Spinal cord (tissue), 10 donors: ENCODE results near the gene NKRF. TPM values are rescaled to one million over a fixed set of nuclear protein-coding genes. Genes with fewer than 3 reads are reported as not detected.
"Not testable (repeated sequence)": the region's sequence is repeated elsewhere in the genome, so short reads cannot be mapped to it uniquely, and the experiment has no call there.

ENCODE experiments used
- DNase-seq, 6 donors: peaks; one replicate each; pipeline versions ENCODE4 v3.0.0 to v3.0.0-alpha.2; 2013 to 2015; ENCODE audit warnings: low spot score in 6 of 6, low read depth in 4 of 6
- H3K27ac ChIP-seq: one replicate; pipeline ENCODE4 v1.5.1; 2013; ENCODE audit warnings: low read depth, low read length, control low read depth
- H3K27me3 ChIP-seq: one replicate; pipeline ENCODE4 v1.6.1; 2013; ENCODE audit warnings: low read length; ENCODE audit not compliant: control insufficient read depth, insufficient read depth
- H3K36me3 ChIP-seq: one replicate; pipeline ENCODE4 v1.6.1; 2013; ENCODE audit warnings: low read length; ENCODE audit not compliant: control insufficient read depth, insufficient read depth
- H3K4me1 ChIP-seq: one replicate; pipeline ENCODE4 v1.6.1; 2013; ENCODE audit warnings: low read length; ENCODE audit not compliant: control insufficient read depth, insufficient read depth
- H3K4me3 ChIP-seq: one replicate; pipeline ENCODE4 v1.5.1; 2013; ENCODE audit warnings: low read depth, low read length, control low read depth
- H3K9me3 ChIP-seq: one replicate; pipeline ENCODE4 v1.6.1; 2013; ENCODE audit warnings: low read length; ENCODE audit not compliant: control insufficient read depth, insufficient read depth
- WGBS: methylation state at CpG from one replicate; pipeline ENCODE4 v1.1.5; 2013; ENCODE audit warnings: missing lambda C conversion rate; ENCODE audit not compliant: insufficient coverage; 5-methylcytosine and 5-hydroxymethylcytosine counted together
- polyA plus RNA-seq, 2 donors: library from polyadenylated mRNA; unstranded; fragments of 120-200 nt; gene quantifications; one replicate each; pipeline ENCODE4 v1.2.1, GENCODE V29; 2013; ENCODE audit not compliant: insufficient read length in 2 of 2
- total RNA-seq, 2 donors: library from RNA; depleted of rRNA in 1 of 2; stranded (reverse); fragments of 120-200 nt in 1 of 2; fragments of >200 nt in 1 of 2; gene quantifications; one replicate each; pipeline versions ENCODE4 v1.2.3 to v1.2.4, GENCODE V29; 2013 to 2014
- donor health status: healthy.

NKRF gene
- total and polyA plus RNA-seq, 4 donors = 6.4 to 27.0 (median 22.3) TPM

GRCh38 chrX:119638725-119639471, 32.7 kb upstream of the NKRF start:
- no peak overlapping the region for H3K4me3 ChIP-seq
- no peak for DNase-seq
- H3K4me1 ChIP-seq = no peaks in the 10 kb centered on the region
- H3K27me3 ChIP-seq = no peaks in the 10 kb centered on the region
- peaks cover 6% of the 10 kb centered on the region for H3K36me3 ChIP-seq
- H3K9me3 ChIP-seq = no peaks in the 10 kb centered on the region
- 73% methylated on average over 5 of the region's 10 CpGs for WGBS
- no peak overlapping the region for H3K27ac ChIP-seq

GRCh38 chrX:119637421-119637820, 31.2 kb upstream of the NKRF start:
- WGBS = no CpG with 5 or more reads among the region's 1 CpG
- not testable (repeated sequence) for H3K27ac ChIP-seq, H3K4me1 ChIP-seq, H3K4me3 ChIP-seq, H3K36me3 ChIP-seq, DNase-seq, H3K9me3 ChIP-seq, H3K27me3 ChIP-seq

DNA sequence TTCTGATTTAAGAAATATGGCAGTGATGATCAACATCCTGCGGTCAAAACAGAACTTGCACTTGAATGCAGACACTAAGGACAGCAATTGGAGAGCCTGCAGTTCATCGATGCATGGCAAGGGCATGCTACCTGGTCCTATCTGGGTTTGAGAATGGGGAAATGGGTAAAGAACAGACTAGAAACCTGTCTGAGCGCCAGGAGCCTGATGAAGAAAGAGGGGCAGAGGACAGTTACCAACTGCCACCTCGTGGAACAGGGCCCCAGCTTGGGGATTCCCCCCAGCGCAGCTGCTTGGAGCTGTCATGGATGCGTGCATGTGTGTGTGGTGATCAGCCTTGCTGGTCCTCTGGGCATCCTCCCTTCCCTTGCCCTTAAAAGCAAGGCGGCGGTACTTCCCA, 30.2 kb upstream of the NKRF start:
- 73% methylated on average over 8 of the region's 8 CpGs for WGBS
- Histone ChIP-seq H3K36me3 (peaks cover 6% of the 10 kb centered on the region), H3K4me1 (no peaks in the 10 kb centered on the region), H3K27ac (no peak overlapping the region), H3K4me3 (no peak overlapping the region), H3K27me3 (no peaks in the 10 kb centered on the region), H3K9me3 (no peaks in the 10 kb centered on the region)
- DNase-seq = no peak

- no peaks in the 10 kb centered on the region for H3K27me3 ChIP-seq
- no peaks in the 10 kb centered on the region for H3K4me1 ChIP-seq
- no peak overlapping the region for H3K4me3 ChIP-seq
- WGBS = 100% methylated on average over 1 of the region's 1 CpG
- no peaks in the 10 kb centered on the region for H3K9me3 ChIP-seq
- no peak overlapping the region for H3K27ac ChIP-seq
- peaks cover 6% of the 10 kb centered on the region for H3K36me3 ChIP-seq
- DNase-seq = no peak
These were observed 29.6 kb upstream of the NKRF start for GRCh38 chrX:119635799-119636198.

DNA sequence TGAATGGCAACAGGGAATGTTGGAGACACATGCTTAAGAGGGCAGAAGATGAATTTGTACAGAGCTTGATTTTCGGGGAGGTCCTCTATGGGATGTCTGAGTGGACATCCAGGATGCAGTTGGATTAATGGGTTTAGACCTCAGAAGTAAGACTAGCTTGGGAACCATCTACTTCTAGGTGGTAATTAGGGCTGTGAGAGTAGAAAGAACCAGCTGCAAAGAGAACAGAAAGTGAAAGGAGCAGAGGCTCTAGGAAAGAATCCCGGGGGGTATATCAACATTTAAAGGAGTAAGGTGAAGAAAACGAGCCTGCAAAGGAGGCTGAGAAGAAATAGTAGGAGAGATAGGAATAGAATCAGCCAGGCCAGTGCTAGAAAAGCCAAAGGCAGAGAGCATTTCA, 29.0 kb upstream of the NKRF start:
- WGBS = 74% methylated on average over 3 of the region's 3 CpGs
- Histone ChIP-seq H3K36me3 (peaks cover 6% of the 10 kb centered on the region), H3K4me1 (no peaks in the 10 kb centered on the region), H3K27ac (no peak overlapping the region), H3K4me3 (no peak overlapping the region), H3K9me3 (no peaks in the 10 kb centered on the region), H3K27me3 (no peaks in the 10 kb centered on the region)
- DNase-seq = no peak

DNA sequence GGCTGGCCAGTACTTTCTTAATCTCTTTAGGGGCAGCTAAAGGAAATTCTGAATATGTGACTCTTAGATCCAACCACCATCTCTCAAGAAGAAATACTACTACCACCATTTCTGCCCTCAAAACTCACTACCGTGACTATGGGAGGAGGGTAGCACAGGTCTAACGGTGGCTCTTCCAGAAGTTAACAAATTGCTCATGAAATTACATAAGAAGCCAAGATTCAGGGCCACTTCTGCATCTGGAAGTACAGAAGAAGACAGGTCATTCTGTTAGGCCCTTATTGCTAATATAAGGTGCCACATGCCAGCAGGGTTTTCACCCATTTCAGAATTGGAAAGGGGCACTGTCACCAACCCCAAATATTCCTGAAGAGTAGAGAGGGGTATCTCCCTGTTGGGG, 19.6 kb upstream of the NKRF start:
- H3K27ac ChIP-seq = no peak overlapping the region
- H3K27me3 ChIP-seq = no peaks in the 10 kb centered on the region
- no peak overlapping the region for H3K4me3 ChIP-seq
- H3K36me3 ChIP-seq = peaks cover 9% of the 10 kb centered on the region
- H3K9me3 ChIP-seq = no peaks in the 10 kb centered on the region
- peaks cover 4% of the 10 kb centered on the region for H3K4me1 ChIP-seq
- WGBS = 57% methylated on average over 1 of the region's 2 CpGs
- DNase-seq = no peak

DNA sequence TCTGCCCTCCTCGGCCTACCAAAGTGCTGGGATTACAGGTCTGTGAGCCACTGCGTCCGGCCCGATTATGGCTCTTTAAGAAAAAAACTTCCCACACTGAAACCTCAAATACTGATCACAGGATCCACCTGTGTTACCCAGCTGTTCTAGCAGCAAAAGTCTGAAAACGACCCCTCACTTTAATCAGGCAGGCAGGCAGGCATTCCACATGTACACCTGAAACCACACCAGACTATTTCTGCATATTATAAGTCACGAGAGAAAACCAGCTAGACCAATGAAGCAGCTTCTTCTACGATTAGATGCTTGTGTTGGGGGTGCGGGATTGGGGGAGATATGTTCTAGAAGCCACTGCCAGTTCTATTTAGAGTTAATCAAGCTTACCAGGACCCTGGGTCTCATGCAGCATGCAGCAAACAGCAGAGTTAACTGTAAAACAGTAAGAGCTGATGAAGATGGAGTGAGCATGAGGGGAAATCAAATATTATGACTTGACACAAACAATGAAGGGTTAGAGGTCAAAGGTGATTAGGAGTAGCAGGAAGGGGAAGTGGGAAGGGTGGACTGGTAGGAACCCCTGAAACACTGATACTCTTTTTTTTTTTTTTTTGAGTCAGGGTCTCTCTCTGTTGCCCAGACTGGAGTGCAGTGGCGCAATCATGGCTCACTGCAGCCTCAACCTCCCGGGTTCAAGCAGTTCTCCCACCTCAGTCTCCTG, 18.9 kb upstream of the NKRF start:
- H3K27me3 ChIP-seq = no peaks in the 10 kb centered on the region
- peaks cover 4% of the 10 kb centered on the region for H3K4me1 ChIP-seq
- 76% methylated on average over 8 of the region's 10 CpGs for WGBS
- no peak for DNase-seq
- H3K4me3 ChIP-seq = no peak overlapping the region
- peaks cover 9% of the 10 kb centered on the region for H3K36me3 ChIP-seq
- H3K27ac ChIP-seq = no peak overlapping the region
- H3K9me3 ChIP-seq = no peaks in the 10 kb centered on the region

GRCh38 chrX:119624417-119624816, 18.2 kb upstream of the NKRF start:
- 96% methylated on average over 8 of the region's 11 CpGs for WGBS
- Histone ChIP-seq H3K9me3 (no peaks in the 10 kb centered on the region), H3K4me3 (no peak overlapping the region)

DNA sequence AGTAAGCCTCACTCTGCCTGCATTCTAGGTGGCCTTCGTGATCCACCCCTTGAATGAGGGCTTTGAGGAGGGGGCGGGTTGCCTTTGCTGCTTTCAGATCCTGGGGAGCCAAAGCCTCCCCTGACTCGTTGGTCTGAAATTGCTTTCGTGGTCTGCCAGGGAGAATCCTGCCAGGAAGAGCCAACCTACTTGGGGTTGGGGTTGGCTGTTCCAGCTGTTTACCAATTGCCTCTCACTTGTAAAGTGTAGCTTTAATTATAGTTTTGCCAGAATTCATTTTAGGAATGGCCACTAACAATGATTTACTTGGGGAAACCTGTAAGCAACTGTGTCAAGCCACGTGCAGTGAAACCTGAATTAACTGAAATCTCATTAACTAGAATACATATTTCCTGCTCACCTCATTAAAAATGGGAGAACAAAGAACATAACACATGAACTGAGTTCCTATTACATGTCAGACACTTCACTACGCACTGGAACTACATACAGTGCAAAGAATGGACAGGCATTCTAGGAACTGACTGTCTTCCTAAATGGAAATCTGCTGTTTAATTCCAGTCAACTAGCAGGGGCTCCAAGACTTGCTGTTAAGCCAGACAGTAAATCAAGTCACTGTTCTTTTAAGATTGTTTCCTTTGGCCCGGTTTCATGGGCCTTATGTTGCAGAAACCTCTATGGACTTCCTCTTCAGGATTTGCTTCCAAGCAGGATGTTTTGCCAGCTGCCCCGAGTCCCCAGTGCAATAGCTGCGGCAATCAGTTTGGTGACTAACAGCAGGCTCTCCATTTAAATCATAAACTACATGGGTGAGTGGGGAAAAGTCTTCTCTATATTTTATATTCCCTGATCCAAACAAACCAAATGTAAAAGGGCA, 16.4 kb upstream of the NKRF start:
- H3K9me3 ChIP-seq = no peaks in the 10 kb centered on the region
- WGBS = 34% methylated on average over 4 of the region's 9 CpGs
- no peaks in the 10 kb centered on the region for H3K36me3 ChIP-seq
- peaks cover 4% of the 10 kb centered on the region for H3K4me1 ChIP-seq
- H3K27me3 ChIP-seq = no peaks in the 10 kb centered on the region
- H3K27ac ChIP-seq = peak overlapping the region; percentile 75
- peak in 4 of 6 donors; percentile 33 to 87 (median 74) for DNase-seq
- no peak overlapping the region for H3K4me3 ChIP-seq

More at GRCh38 chrX:119624417-119624816, 18.2 kb upstream of the NKRF start:
- no peak for DNase-seq
- peaks cover 4% of the 10 kb centered on the region for H3K4me1 ChIP-seq
- no peaks in the 10 kb centered on the region for H3K27me3 ChIP-seq
- no peak overlapping the region for H3K27ac ChIP-seq
- peaks cover 8% of the 10 kb centered on the region for H3K36me3 ChIP-seq
